Transverse colon (tissue), 4 donors: ENCODE data around the gene DPH6. TPM values are rescaled to one million over a fixed set of nuclear protein-coding genes. Genes with fewer than 3 reads are reported as not detected.
"Not testable (repeated sequence)": the region's sequence is repeated elsewhere in the genome, so short reads cannot be mapped to it uniquely, and the experiment has no call there.

Experiments
- DNase-seq: peaks from one replicate; pipeline ENCODE4 v3.0.0-alpha.2; 2019
- H3K27ac ChIP-seq, 4 donors: fragments of 200-600 bp; sonication (generic); 2 replicates each; pipeline ENCODE4 v1.5.1; 2016 to 2018; ENCODE audit warnings: inconsistent platforms in 4 of 4
- H3K27me3 ChIP-seq: fragments of 200-600 bp; sonication (generic); 2 replicates; pipeline ENCODE4 v1.5.1; 2017; ENCODE audit warnings: inconsistent platforms
- H3K36me3 ChIP-seq, 4 donors: fragments of 200-600 bp; sonication (generic); 2 replicates each; pipeline ENCODE4 v1.5.1; 2017 to 2019; ENCODE audit warnings: inconsistent platforms in 4 of 4
- H3K4me1 ChIP-seq, 4 donors: fragments of 200-600 bp; sonication (generic); 2 replicates each; pipeline ENCODE4 v1.5.1; 2017 to 2020; ENCODE audit warnings: inconsistent platforms in 4 of 4
- H3K4me3 ChIP-seq, 4 donors: fragments of 200-600 bp; sonication (generic); 1 replicate in 1 of 4; 2 replicates in 3 of 4; pipeline versions ENCODE4 v1.5.1 to v1.6.1; 2017 to 2019; ENCODE audit warnings: inconsistent platforms in 4 of 4
- H3K9me3 ChIP-seq, 2 donors: fragments of 200-600 bp; sonication (generic); 2 replicates each; pipeline ENCODE4 v1.5.1; 2017 to 2019; ENCODE audit warnings: inconsistent platforms in 2 of 2
- CTCF ChIP-seq, 5 experiments: fragments of 200-600 bp in 3 of 5; fragments of 450-650 bp in 2 of 5; sonication (generic) in 3 of 5; IDR thresholded peaks; 1 replicate in 2 of 5; 2 replicates in 3 of 5; pipeline ENCODE4 v1.5.1; 2016 to 2017; ENCODE audit warnings: antibody characterized with exemption in 5 of 5, inconsistent platforms in 3 of 5, mild to moderate bottlenecking in 2 of 5, moderate library complexity in 1 of 5
- EP300 ChIP-seq: sonication (generic); formaldehyde crosslinking; IDR thresholded peaks from one replicate; pipeline ENCODE4 v1.6.1; 2017; ENCODE audit warnings: antibody characterized with exemption, low read depth
- POLR2A ChIP-seq: fragments of 450-650 bp; IDR thresholded peaks from one replicate; pipeline ENCODE4 v1.6.1; 2016; ENCODE audit warnings: antibody characterized with exemption, mild to moderate bottlenecking, moderate library complexity
- POLR2AphosphoS5 ChIP-seq, 3 donors: sonication (generic); formaldehyde crosslinking; IDR thresholded peaks; one replicate each; pipeline ENCODE4 v1.6.1; 2016; ENCODE audit warnings: antibody characterized with exemption in 3 of 3
- WGBS, 2 donors: methylation state at CpG; one replicate each; pipeline ENCODE4 v1.1.5; 2018; ENCODE audit warnings: low coverage in 1 of 2; 5-methylcytosine and 5-hydroxymethylcytosine counted together
- in situ Hi-C, 4 donors: fragments of 200-750 bp; cut with MboI; loops; one replicate each; pipeline versions ENCODE4 v1.15.0 to v1.15.1; 2017; ENCODE audit warnings: low sequenced_read_pairs in 3 of 4, low pct_ligation_motif_present in 1 of 4, low pct_unique_long_range_greater_than_20kb in 1 of 4
- intact Hi-C: fragments of 100-400 bp; cut with DNase I; formaldehyde crosslinking; loops from one replicate; pipeline ENCODE4 v1.15.1; 2023; ENCODE audit warnings: low total_unique reads
- total RNA-seq, 4 donors: library from RNA; depleted of rRNA; stranded (reverse); fragments of >200 nt; gene quantifications; one replicate each; pipeline ENCODE4 v1.1.0, GENCODE V29; 2016

DPH6 gene
- total RNA-seq = 10 to 100 TPM; 20.6 to 76.7 (median 39.9) TPM

- in situ Hi-C loops (no loop called here), intact Hi-C loops (no loop called here)
- DNase-seq = peak; percentile 82
- H3K36me3 ChIP-seq = no peaks in the 10 kb centered on the region
- H3K4me1 ChIP-seq = peaks cover 9 to 23% (median 14%) of the 10 kb centered on the region in 4 donors
- peak within 1 kb of the TSS; percentile 73 to 82 (median 78) for H3K4me3 ChIP-seq
- no peaks in the 10 kb centered on the region for H3K27me3 ChIP-seq
- peak in 1 of 5 experiments; percentile 10 for TF ChIP-seq CTCF (IDR thresholded peaks at IDR 0.05)
- no peak for TF ChIP-seq EP300
- peak; percentile 72 for TF ChIP-seq POLR2A
- peak in 2 of 3 donors; percentile 67 to 70 for TF ChIP-seq POLR2AphosphoS5 (IDR thresholded peaks at IDR 0.05)
- no peaks in the 10 kb centered on the region for H3K9me3 ChIP-seq
- peak within 1 kb of the TSS; percentile 97 to 99 (median 98) for H3K27ac ChIP-seq
- WGBS, 2 donors = 0 to 1% methylated on average over 2 to 35 of the region's 66 CpGs
Observed at GRCh38 chr15:35545824-35546510, at the start of gene DPH6. DPH6 (minus strand) TSS chr15:35546165; CDS start chr15:35546141, 24 bp downstream.

DNA sequence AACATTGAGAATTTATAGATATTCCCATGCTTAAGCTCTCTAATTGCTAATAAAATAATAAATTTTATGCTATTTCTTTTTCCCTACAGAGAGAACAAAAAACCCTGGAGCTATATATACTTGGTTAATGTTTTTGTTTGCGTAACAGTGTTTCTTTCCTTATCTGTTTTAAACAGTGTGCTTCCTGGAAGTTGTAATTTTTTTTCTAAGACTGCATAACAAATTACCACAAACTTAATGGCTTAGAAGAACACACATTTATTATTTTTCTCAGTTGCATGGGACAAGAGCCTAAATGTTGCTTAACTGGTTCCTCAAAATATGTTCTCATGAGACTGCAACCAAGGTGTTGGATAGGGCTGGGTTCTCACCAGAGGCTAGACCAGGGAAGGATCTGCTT is 49.7 kb upstream of the DPH6 start:
- DNase-seq = no peak
- intact Hi-C loops = no loop called here
- 96 to 100% methylated on average over 1 of the region's 1 CpG for WGBS, 2 donors
- Histone ChIP-seq H3K27me3 (no peaks in the 10 kb centered on the region), H3K4me3 (no peak overlapping the region), H3K9me3 (no peaks in the 10 kb centered on the region), H3K4me1 (no peaks in the 10 kb centered on the region), H3K27ac (no peak overlapping the region), H3K36me3 (no peaks in the 10 kb centered on the region)
- in situ Hi-C loops = no loop called here
- TF ChIP-seq CTCF (IDR thresholded peaks at IDR 0.05) (no peak), POLR2A (no peak), POLR2AphosphoS5 (IDR thresholded peaks at IDR 0.05) (no peak), EP300 (no peak)

DNA sequence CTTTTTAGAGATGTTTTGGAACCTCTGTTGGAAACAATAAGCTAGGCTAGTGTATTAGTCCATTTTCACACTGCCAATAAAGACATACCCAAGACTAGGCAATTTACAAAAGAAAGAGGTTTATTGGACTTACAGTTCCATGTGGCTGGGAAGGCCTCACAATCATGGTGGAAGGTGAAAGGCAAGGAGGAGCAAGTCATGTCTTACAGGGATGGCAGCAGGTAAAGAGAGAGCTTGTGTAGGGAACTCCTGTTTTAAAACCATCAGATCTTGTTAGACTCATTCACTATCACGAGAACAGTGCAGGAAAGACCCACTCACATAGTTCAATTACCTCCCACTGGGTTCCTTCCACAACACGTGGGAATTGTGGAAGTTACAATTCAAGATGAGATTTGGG is 46.0 kb upstream of the DPH6 start:
- H3K4me1 ChIP-seq, DNase-seq, H3K27ac ChIP-seq, intact Hi-C loops, in situ Hi-C loops, H3K4me3 ChIP-seq, H3K9me3 ChIP-seq, H3K27me3 ChIP-seq, H3K36me3 ChIP-seq: not testable (repeated sequence)
- WGBS, 2 donors = 89 to 100% methylated on average over 1 to 2 of the region's 2 CpGs

DNA sequence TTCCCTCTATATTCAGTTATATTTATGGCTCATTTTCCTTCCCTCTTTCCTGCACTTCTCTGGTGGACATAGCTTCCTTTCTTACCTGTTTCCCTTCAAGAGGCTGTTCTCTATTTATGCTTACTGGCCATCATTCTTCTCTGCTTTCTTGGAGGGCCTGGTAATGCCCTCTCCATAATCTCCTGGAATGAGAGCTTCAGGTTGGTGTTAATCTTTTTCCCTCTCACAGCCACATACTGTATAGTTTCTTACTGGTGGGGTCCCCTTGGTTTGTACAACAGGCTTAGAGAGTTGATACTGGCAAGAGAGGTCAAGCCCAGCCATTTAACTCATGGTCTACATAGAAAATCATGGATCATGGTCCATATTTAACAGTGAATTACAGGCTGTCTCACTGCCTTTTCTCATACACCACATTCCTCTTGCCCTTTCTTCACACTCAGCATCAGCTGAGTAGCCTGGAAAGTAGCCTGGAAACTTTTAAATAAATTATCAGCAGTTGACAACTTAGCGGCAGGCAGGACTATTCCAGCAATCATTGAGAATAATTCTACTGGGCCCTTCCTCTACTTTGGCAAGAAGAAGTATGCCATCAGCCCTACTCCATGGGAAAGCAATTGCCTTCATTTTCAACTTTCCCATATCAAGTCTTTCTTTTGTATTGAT is 38.0 kb upstream of the DPH6 start:
- in situ Hi-C loops = no loop called here
- Histone ChIP-seq H3K27ac (no peak overlapping the region), H3K27me3 (no peaks in the 10 kb centered on the region), H3K9me3 (no peaks in the 10 kb centered on the region), H3K4me1 (no peaks in the 10 kb centered on the region), H3K36me3 (no peaks in the 10 kb centered on the region), H3K4me3 (no peak overlapping the region)
- no peak for TF ChIP-seq EP300
- no peak for TF ChIP-seq CTCF (IDR thresholded peaks at IDR 0.05)
- TF ChIP-seq POLR2AphosphoS5 (IDR thresholded peaks at IDR 0.05) = no peak
- no peak for TF ChIP-seq POLR2A
- WGBS, 2 donors = 33 to 60% methylated on average over 1 of the region's 1 CpG
- intact Hi-C loops = no loop called here
- DNase-seq = no peak
